CD4-positive, alpha-beta T cell treated with Interleukin-17A for 1 hour (primary cell): ENCODE measurements around the gene ATG5.
A peak's percentile ranks its signal among the peaks of the same experiment; 100 is the strongest.

Experiments
- DNase-seq: peaks from one replicate; pipeline ENCODE4 v3.0.0-alpha.2; 2020

The ATG5 gene

GRCh38 chr6:106215608-106216007 lies 110.0 kb downstream of the ATG5 start:
- DNase-seq: no peak

- DNase-seq: no peak
Measured at GRCh38 chr6:106214531-106214930, 111.0 kb downstream of the ATG5 start.

- DNase-seq: no peak
Measured at GRCh38 chr6:106213660-106214289, 111.8 kb downstream of the ATG5 start.

DNA sequence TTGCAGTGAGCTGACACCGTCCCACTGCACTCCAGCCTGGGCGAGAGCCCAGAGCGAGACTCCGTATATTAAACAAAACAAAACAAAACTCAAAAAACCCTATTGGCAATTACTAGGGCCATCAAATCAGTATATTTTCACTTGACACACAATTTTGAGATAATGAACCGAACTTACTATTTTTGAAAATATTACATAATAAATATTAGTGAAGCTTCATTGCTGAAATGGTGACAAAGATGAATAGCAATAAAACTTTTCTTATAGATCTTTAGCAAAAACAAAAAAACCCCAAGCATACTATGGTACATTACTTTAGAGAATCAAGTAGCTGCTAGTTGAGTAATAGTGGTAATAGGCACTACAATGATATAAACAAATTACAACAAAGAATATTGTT lies 113.0 kb downstream of the ATG5 start:
- no peak for DNase-seq

DNA sequence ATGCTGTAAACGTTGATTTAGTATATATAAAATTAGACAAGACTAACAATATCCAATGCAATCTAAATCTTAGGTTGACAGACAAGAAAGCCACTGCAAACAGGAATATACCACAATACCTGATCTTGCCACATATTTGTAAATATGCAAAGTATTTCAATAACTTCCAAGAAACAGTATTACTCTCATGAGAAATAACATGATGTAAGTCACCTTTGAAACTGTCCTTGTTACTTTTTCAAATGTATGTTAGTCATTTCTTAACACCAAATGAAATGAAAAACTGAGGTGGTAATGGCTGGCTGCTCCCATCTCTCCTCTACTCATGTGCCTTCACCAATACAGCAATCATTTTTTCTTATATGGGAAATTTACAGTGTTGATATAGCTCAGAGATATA lies 118.7 kb downstream of the ATG5 start:
- DNase-seq: no peak

DNA sequence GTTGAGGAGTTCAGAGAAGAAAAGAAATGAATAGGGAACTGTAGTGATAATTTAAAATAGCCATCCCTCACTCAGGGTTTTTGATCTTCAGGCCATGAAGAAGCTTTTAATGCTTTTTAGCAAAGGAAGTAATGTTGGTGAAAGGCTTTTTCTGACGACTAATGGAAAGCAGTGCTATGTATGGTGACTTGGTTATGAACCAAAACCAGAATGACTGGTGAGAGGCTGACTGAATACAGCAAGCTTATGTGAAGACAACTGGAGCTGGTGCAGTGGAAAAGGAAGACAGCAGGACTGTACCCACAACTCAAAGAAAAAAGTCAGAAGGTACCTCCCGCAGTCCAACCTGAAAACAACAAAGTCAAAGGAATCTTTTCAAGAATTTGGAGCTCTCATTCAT lies 120.6 kb downstream of the ATG5 start:
- no peak for DNase-seq

GRCh38 chr6:106199998-106200397 lies 125.6 kb downstream of the ATG5 start:
- DNase-seq: no peak

- no peak for DNase-seq
Measured at GRCh38 chr6:106199331-106199730, 126.2 kb downstream of the ATG5 start.

DNA sequence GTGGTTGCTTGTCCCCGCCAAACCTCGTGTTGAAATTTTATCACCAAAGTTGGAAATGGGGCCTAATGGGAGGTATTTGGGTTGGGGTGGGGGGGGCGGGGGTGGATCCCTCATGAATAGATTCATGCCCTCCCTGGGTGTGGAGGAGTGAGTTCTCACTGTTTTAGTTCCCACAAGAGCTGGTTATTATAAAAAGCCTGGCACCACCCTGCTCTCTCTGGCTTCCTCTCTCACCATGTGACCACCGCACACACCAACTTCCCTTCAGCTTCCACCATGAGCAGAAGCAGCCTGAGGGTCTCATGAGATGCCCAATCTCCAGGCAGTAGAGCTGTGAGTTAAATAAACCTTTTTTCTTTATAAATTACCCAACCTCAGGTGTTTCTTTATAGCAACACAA lies 128.1 kb downstream of the ATG5 start:
- peak; percentile 52 for DNase-seq

DNA sequence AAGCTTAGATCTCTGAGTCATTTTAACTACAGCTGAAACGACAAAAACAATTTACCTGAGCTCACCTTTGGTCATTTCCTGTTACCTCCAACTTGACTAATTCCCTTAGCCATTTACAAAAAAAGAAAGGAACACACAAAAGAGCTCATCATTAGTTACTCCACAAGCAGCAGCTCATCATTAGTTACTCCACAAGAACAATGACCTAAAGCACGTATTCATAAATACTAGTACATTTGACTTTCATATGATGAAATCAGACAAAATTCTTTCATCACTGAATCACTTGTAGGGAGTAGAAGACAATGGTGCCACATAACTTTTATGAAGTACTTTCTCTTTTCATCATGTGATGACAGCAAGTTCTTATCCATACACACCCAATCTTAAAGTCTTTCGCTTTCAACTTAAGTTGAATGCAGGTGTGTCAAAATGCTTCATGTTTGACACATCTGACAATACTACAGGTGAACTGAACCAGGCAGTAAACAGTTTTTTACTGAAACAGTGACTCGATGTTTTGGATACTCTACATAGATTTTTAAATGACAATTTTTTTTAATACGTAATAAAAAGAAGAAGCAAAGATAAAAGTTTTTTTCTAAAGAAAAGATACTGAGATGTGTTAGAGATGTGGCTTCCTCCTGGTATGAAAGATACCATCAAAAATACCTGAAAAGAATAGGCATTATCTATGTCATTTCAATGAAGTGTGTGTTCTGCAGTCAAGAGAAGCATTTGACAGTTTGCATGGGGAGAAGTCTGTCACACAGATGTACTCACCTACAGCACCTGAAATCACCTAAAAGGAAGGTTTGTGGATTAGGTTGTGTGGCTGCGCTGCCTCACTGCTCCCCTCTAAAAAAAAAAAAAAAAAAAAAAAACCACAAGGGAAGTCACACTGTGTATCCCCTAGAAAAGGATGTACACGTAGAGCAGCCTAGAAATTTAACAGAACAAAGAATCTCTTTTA lies 130.3 kb downstream of the ATG5 start:
- peak; percentile 70 for DNase-seq

- no peak for DNase-seq
Measured at GRCh38 chr6:106192824-106193223, 132.7 kb downstream of the ATG5 start.

DNA sequence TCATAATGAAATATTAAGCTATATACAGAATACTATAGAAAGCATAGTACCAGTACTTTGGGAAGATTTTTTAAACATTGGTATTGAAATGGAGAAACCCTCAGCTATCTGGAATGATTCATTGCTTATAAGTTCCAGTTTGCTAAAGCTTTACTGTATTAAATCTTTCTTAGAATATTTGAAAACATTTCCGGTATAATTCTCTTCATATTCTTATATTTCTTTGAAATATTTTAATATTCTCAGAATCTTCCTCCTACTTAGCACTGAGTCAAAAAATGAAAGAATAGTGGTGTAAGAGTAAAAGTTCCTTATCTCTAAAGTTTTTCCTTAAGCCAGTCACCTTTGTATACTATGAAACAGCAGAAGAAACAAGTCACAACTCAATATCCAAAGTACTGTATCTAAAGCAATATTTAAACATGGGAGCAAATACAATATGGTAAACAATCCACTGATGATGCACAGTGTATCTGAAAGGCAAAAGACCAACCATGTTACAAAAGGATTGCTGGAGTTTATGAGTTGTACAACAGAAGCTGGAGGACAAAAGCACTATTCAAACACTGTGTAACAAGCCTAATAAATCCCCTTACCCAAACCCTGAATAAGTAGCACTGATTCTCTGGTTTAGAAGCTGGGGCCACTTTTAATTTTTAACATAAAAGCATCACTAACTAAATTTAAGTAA lies 137.3 kb downstream of the ATG5 start:
- no peak for DNase-seq

GRCh38 chr6:106187424-106187982 lies 138.1 kb downstream of the ATG5 start:
- DNase-seq: peak; percentile 26

DNA sequence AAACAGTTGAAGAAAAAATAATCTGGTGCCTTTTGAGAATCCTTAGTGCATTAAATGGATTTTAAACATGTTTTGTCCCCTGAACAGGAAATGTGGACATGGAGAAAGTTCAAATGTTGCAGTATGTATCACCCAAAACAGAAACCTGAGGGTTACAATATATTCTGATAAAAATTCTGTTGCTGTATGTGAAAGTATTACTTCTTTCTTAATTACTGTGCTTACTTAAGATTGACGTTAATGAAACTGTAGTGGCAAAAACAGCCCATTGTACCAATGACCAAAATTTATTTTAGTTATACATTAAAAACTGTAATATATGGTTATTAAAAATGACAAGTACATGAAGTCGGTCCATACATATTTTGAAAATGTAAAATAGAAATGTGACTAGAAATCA lies 138.8 kb downstream of the ATG5 start:
- no peak for DNase-seq

- DNase-seq: peak; percentile 32
Measured at GRCh38 chr6:106186172-106186571, 139.4 kb downstream of the ATG5 start.

DNA sequence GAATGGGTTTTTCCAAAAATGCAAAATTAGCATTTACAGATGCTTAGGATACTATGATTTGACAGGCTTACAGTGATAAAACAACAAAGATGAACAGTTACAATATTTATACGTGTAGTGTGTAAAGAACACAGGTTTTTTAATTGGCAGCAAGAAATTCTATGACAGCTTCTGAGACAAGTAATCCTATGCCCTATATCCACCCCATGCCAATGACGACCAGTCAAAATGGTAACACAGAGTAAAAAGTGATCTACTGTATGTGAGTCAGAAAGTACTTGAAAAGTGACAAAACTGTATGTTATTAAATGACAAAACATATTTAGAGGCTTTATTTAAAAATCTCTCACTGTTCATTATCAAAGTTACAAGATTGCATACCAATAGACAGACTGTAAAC lies 139.9 kb downstream of the ATG5 start:
- no peak for DNase-seq

GRCh38 chr6:106184629-106185028 lies 140.9 kb downstream of the ATG5 start:
- peak; percentile 27 for DNase-seq

- no peak for DNase-seq
Measured at GRCh38 chr6:106183430-106183829, 142.1 kb downstream of the ATG5 start.

DNA sequence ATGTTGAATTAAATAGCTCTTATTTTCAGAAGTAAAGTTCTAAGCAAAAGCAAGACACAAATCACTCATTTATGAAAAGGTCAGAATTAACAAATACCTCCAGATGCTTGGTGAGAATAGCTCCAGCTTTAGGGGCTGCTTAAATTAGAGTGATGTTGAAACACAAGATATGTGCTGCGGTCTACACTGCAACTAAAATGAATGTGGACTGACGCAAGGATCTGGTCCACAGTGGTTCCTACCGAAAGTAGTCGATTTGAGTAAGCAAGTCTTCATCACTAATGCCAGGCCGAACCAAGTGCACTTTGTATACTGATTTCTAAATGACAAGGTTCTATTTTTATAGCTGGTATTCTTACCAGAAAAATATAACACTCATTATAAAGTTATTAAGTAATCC lies 143.1 kb downstream of the ATG5 start:
- DNase-seq: no peak

- DNase-seq: no peak
Measured at GRCh38 chr6:106181664-106182418, 143.7 kb downstream of the ATG5 start.

GRCh38 chr6:106180208-106180607 lies 145.4 kb downstream of the ATG5 start:
- peak; percentile 34 for DNase-seq

DNA sequence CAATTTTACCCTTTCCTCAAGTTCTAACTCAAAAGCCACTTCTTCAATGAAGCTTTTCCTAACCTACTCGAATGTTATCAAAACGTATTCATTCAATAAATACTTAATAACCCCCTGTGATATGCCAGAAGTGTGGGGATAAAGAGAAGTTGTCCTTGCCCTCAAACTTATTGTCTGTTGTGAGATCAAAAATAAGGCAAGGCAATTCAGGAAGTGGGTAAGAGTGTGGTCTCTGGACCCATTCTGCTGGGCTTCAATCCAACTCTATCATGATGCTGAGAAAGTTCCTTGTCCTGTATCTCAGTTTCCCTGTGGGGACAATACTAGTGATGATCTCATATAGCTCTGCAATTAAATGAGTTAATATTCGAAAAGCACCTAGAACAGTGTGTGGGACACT lies 146.7 kb downstream of the ATG5 start:
- no peak for DNase-seq

DNA sequence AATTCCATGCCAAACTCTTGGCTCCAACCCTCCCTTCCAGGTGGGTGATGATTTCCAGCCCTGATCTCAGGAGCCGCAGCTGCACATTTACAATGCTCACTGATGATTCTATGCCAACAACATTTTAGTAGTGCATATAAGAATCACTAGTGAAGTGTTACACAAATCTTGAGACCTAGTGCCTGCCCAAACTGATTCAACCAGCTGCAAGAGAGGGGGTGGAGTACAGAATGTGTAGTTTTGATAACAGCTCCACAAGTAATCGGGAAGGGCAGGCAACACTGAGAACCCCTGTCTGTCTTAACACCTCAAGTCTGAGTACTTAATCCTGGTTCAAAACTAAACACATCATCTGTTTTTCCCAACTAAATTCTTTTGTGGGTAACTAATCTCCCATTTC lies 147.8 kb downstream of the ATG5 start:
- no peak for DNase-seq
